Measurements from ENCODE around the gene MSH6. TPM values are rescaled to one million over a fixed set of nuclear protein-coding genes. Genes with fewer than 3 reads are reported as not detected.

MSH6 gene
- polyA plus RNA-seq, 1 donor from 2014 or later, result 60.3 TPM

DNA sequence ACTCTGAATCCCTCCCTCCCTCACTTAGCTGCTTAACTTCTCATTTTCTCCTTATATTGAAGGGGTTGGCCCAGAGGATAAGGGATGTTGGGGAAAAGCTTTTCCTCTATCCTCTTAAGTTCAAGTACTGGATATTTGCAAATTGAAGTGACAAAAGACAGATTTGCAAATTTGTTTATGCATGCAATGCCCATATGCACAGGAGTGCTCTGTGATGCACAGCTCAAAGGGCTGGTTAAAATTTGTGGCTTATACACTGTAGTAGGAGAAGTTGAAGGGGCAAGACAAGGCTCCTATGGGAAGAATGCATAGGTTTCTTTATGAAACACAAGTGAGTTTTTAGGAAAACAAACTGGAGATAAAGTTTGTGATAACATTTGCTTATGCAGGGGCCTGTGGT is 8.4 kb upstream of the MSH6 start:
- Histone ChIP-seq H3K9me2 (ENCODE audit: insufficient read depth, low read length) (no peaks in the 10 kb centered on the region), H3F3A (ENCODE audit: insufficient read depth, low read length, poor library complexity, severe bottlenecking) (no peaks in the 10 kb centered on the region), H3K79me2 (replicated peaks; ENCODE audit: insufficient read depth, low read length) (no peaks in the 10 kb centered on the region), H2AFZ (ENCODE audit: low read depth, low read length) (no peak overlapping the region), H3K36me3 (ENCODE audit: insufficient read depth, low read length) (no peaks in the 10 kb centered on the region), H3K9ac (ENCODE audit: low read length) (no peak overlapping the region), H4K20me1 (ENCODE audit: insufficient read depth) (no peaks in the 10 kb centered on the region), H3K4me3 (ENCODE audit: low read length) (no peak overlapping the region), H3K4me2 (ENCODE audit: low read length) (no peak overlapping the region), H3K9me3 (ENCODE audit: low read length) (no peaks in the 10 kb centered on the region), H3K27me3 (ENCODE audit: insufficient read depth, low read depth, low read length) (no peaks in the 10 kb centered on the region), H3K27ac (ENCODE audit: low read length) (no peak overlapping the region)
- TF ChIP-seq EP300 (conservative IDR thresholded peaks at IDR 0.05; ENCODE audit: poor library complexity, severe bottlenecking), result no peak
- TF ChIP-seq POLR2AphosphoS5 (IDR thresholded peaks at IDR 0.05), result no peak

GRCh38 chr2:47777277-47777937 is 5.5 kb upstream of the MSH6 start:
- no peak overlapping the region for H2AFZ ChIP-seq (ENCODE audit: low read depth, low read length)

GRCh38 chr2:47778698-47779425 is 4.1 kb upstream of the MSH6 start:
- Histone ChIP-seq H3K27me3 (ENCODE audit: insufficient read depth, low read depth, low read length) (no peaks in the 10 kb centered on the region), H3K79me2 (replicated peaks; ENCODE audit: insufficient read depth, low read length) (no peaks in the 10 kb centered on the region), H3K9me3 (ENCODE audit: low read length) (no peaks in the 10 kb centered on the region), H3K9me2 (ENCODE audit: insufficient read depth, low read length) (no peaks in the 10 kb centered on the region), H3F3A (ENCODE audit: insufficient read depth, low read length, poor library complexity, severe bottlenecking) (no peaks in the 10 kb centered on the region), H3K4me2 (ENCODE audit: low read length) (no peak overlapping the region), H4K20me1 (ENCODE audit: insufficient read depth) (no peaks in the 10 kb centered on the region), H2AFZ (ENCODE audit: low read depth, low read length) (no peak overlapping the region), H3K27ac (ENCODE audit: low read length) (no peak overlapping the region), H3K9ac (ENCODE audit: low read length) (no peak overlapping the region), H3K36me3 (ENCODE audit: insufficient read depth, low read length) (no peaks in the 10 kb centered on the region), H3K4me3 (ENCODE audit: low read length) (no peak overlapping the region)
- no peak for TF ChIP-seq SMC3 (conservative IDR thresholded peaks at IDR 0.05; ENCODE audit: poor library complexity)
- TF ChIP-seq EZH2 (IDR thresholded peaks at IDR 0.05; ENCODE audit: borderline replicate concordance, insufficient read depth, low read length, poor library complexity, severe bottlenecking), result no peak
- TF ChIP-seq RAD21 (conservative IDR thresholded peaks at IDR 0.05), result no peak
- TF ChIP-seq EP300 (conservative IDR thresholded peaks at IDR 0.05; ENCODE audit: poor library complexity, severe bottlenecking), result no peak
- TF ChIP-seq TAF1 (IDR thresholded peaks at IDR 0.05; ENCODE audit: low read depth), result no peak
- no peak for TF ChIP-seq POLR2AphosphoS5 (IDR thresholded peaks at IDR 0.05)
- no peak for TF ChIP-seq MXI1 (conservative IDR thresholded peaks at IDR 0.05; ENCODE audit: poor library complexity, severe bottlenecking)
- TF ChIP-seq, protein P1, sequence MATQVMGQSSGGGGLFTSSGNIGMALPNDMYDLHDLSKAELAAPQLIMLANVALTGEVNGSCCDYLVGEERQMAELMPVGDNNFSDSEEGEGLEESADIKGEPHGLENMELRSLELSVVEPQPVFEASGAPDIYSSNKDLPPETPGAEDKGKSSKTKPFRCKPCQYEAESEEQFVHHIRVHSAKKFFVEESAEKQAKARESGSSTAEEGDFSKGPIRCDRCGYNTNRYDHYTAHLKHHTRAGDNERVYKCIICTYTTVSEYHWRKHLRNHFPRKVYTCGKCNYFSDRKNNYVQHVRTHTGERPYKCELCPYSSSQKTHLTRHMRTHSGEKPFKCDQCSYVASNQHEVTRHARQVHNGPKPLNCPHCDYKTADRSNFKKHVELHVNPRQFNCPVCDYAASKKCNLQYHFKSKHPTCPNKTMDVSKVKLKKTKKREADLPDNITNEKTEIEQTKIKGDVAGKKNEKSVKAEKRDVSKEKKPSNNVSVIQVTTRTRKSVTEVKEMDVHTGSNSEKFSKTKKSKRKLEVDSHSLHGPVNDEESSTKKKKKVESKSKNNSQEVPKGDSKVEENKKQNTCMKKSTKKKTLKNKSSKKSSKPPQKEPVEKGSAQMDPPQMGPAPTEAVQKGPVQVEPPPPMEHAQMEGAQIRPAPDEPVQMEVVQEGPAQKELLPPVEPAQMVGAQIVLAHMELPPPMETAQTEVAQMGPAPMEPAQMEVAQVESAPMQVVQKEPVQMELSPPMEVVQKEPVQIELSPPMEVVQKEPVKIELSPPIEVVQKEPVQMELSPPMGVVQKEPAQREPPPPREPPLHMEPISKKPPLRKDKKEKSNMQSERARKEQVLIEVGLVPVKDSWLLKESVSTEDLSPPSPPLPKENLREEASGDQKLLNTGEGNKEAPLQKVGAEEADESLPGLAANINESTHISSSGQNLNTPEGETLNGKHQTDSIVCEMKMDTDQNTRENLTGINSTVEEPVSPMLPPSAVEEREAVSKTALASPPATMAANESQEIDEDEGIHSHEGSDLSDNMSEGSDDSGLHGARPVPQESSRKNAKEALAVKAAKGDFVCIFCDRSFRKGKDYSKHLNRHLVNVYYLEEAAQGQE (IDR thresholded peaks at IDR 0.05; ENCODE audit: borderline replicate concordance), result no peak

More at GRCh38 chr2:47777277-47777937, 5.5 kb upstream of the MSH6 start:
- H3K27ac ChIP-seq (ENCODE audit: low read length), result no peak overlapping the region
- no peaks in the 10 kb centered on the region for H3K36me3 ChIP-seq (ENCODE audit: insufficient read depth, low read length)
- H3K9me3 ChIP-seq (ENCODE audit: low read length), result no peaks in the 10 kb centered on the region
- H3K4me2 ChIP-seq (ENCODE audit: low read length), result no peak overlapping the region
- no peaks in the 10 kb centered on the region for H3K27me3 ChIP-seq (ENCODE audit: insufficient read depth, low read depth, low read length)
- no peaks in the 10 kb centered on the region for H3F3A ChIP-seq (ENCODE audit: insufficient read depth, low read length, poor library complexity, severe bottlenecking)
- H3K9me2 ChIP-seq (ENCODE audit: insufficient read depth, low read length), result no peaks in the 10 kb centered on the region
- H3K9ac ChIP-seq (ENCODE audit: low read length), result no peak overlapping the region
- no peaks in the 10 kb centered on the region for H3K79me2 ChIP-seq (replicated peaks; ENCODE audit: insufficient read depth, low read length)
- H4K20me1 ChIP-seq (ENCODE audit: insufficient read depth), result no peaks in the 10 kb centered on the region
- no peak overlapping the region for H3K4me3 ChIP-seq (ENCODE audit: low read length)
- no peak for TF ChIP-seq POLR2AphosphoS5 (IDR thresholded peaks at IDR 0.05)
- no peak for TF ChIP-seq EZH2 (IDR thresholded peaks at IDR 0.05; ENCODE audit: borderline replicate concordance, insufficient read depth, low read length, poor library complexity, severe bottlenecking)

Data from neural cell (in vitro differentiated cells).